GM23338 (cell line): ENCODE data around the gene DTD1.

ENCODE experiments used
- CREB1 ChIP-seq: fragments of 250-450 bp; sonication (Bioruptor Pico); IDR thresholded peaks from 2 replicates; pipeline ENCODE4 v1.5.0; 2020; ENCODE audit warnings: low read depth, mild to moderate bottlenecking, moderate library complexity
- EZH2 ChIP-seq: fragments of 200-600 bp; sonication (generic); IDR thresholded peaks from one replicate; pipeline ENCODE4 v1.8.0; 2017; ENCODE audit warnings: antibody characterized with exemption, mild to moderate bottlenecking, low read depth; ENCODE audit not compliant: unreplicated experiment
- EZH2phosphoT487 ChIP-seq: fragments of 200-600 bp; sonication (generic); IDR thresholded peaks from one replicate; pipeline ENCODE4 v1.8.1; 2018; ENCODE audit warnings: antibody characterized with exemption; ENCODE audit not compliant: unreplicated experiment
- JUNB ChIP-seq: IDR thresholded peaks from one replicate; pipeline ENCODE4 v1.6.1; 2016; ENCODE audit warnings: antibody characterized with exemption; ENCODE audit not compliant: unreplicated experiment
- NANOG ChIP-seq: IDR thresholded peaks from 2 replicates; pipeline ENCODE4 v1.6.1; 2016; ENCODE audit warnings: antibody characterized with exemption, borderline replicate concordance
- POLR2AphosphoS5 ChIP-seq: IDR thresholded peaks from 2 replicates; pipeline ENCODE4 v1.6.1; 2016; ENCODE audit warnings: antibody characterized with exemption, low read depth
- STAT1 ChIP-seq: IDR thresholded peaks from one replicate; pipeline ENCODE4 v1.6.1; 2016; ENCODE audit warnings: antibody characterized with exemption; ENCODE audit not compliant: unreplicated experiment
- ZNF114 ChIP-seq: fragments of 250-450 bp; sonication (Bioruptor Pico); IDR thresholded peaks from 2 replicates; pipeline ENCODE4 v1.5.0; 2020; ENCODE audit warnings: mild to moderate bottlenecking, moderate library complexity
- ZNF331 ChIP-seq: fragments of 250-450 bp; sonication (Bioruptor Pico); IDR thresholded peaks from 2 replicates; pipeline ENCODE4 v1.5.0; 2020; ENCODE audit warnings: low read depth, mild to moderate bottlenecking, moderate library complexity
- TF ChIP-seq, protein P1 (sequence below), 2 experiments: fragments of 200-600 bp in 1 of 2; sonication (generic) in 1 of 2; conservative IDR thresholded peaks; 2 replicates each; pipeline versions ENCODE4 v1.5.1 to v1.6.1; 2016 to 2017; ENCODE audit warnings: antibody characterized with exemption in 2 of 2, low read depth in 2 of 2, mild to moderate bottlenecking in 2 of 2, moderate library complexity in 1 of 2
- TF ChIP-seq, protein P2 (sequence below): IDR thresholded peaks from one replicate; pipeline ENCODE4 v1.6.1; 2018; ENCODE audit warnings: antibody characterized with exemption; ENCODE audit not compliant: unreplicated experiment
- TF ChIP-seq, protein P3 (sequence below): IDR thresholded peaks from 2 replicates; pipeline ENCODE4 v1.6.1; 2016; ENCODE audit warnings: antibody characterized with exemption

DNA sequence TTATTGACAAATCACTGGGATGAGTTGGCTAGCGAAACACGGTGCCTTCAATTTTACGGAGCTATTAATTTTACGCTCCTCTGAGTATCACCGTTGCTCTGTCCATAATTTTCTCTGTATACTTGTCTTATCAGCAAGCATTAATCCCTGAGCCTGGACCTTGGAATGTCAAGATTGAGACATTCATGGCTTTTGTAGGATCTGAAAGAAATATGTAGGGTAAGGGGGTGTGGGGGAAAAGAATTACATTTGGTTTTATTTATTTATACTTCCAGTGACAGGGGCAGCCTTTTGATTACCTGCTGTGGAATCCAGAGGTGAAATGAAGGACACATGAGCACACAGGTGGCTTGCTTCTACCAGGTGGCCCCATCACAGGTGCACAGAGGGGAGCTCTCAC, 46.6 kb downstream of the DTD1 start:
- TF ChIP-seq CREB1 (CRISPR knock-in tag) (no peak), EZH2 (no peak), POLR2AphosphoS5 (no peak), EZH2phosphoT487 (no peak), JUNB (no peak), ZNF331 (CRISPR knock-in tag) (no peak), NANOG (no peak), STAT1 (no peak), ZNF114 (CRISPR knock-in tag) (no peak)
- TF ChIP-seq, protein P1, sequence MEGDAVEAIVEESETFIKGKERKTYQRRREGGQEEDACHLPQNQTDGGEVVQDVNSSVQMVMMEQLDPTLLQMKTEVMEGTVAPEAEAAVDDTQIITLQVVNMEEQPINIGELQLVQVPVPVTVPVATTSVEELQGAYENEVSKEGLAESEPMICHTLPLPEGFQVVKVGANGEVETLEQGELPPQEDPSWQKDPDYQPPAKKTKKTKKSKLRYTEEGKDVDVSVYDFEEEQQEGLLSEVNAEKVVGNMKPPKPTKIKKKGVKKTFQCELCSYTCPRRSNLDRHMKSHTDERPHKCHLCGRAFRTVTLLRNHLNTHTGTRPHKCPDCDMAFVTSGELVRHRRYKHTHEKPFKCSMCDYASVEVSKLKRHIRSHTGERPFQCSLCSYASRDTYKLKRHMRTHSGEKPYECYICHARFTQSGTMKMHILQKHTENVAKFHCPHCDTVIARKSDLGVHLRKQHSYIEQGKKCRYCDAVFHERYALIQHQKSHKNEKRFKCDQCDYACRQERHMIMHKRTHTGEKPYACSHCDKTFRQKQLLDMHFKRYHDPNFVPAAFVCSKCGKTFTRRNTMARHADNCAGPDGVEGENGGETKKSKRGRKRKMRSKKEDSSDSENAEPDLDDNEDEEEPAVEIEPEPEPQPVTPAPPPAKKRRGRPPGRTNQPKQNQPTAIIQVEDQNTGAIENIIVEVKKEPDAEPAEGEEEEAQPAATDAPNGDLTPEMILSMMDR (conservative IDR thresholded peaks at IDR 0.05; ENCODE audit: low read depth in 2 of 2), result no peak
- TF ChIP-seq, protein P2, sequence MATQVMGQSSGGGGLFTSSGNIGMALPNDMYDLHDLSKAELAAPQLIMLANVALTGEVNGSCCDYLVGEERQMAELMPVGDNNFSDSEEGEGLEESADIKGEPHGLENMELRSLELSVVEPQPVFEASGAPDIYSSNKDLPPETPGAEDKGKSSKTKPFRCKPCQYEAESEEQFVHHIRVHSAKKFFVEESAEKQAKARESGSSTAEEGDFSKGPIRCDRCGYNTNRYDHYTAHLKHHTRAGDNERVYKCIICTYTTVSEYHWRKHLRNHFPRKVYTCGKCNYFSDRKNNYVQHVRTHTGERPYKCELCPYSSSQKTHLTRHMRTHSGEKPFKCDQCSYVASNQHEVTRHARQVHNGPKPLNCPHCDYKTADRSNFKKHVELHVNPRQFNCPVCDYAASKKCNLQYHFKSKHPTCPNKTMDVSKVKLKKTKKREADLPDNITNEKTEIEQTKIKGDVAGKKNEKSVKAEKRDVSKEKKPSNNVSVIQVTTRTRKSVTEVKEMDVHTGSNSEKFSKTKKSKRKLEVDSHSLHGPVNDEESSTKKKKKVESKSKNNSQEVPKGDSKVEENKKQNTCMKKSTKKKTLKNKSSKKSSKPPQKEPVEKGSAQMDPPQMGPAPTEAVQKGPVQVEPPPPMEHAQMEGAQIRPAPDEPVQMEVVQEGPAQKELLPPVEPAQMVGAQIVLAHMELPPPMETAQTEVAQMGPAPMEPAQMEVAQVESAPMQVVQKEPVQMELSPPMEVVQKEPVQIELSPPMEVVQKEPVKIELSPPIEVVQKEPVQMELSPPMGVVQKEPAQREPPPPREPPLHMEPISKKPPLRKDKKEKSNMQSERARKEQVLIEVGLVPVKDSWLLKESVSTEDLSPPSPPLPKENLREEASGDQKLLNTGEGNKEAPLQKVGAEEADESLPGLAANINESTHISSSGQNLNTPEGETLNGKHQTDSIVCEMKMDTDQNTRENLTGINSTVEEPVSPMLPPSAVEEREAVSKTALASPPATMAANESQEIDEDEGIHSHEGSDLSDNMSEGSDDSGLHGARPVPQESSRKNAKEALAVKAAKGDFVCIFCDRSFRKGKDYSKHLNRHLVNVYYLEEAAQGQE, result no peak
- TF ChIP-seq, protein P3, sequence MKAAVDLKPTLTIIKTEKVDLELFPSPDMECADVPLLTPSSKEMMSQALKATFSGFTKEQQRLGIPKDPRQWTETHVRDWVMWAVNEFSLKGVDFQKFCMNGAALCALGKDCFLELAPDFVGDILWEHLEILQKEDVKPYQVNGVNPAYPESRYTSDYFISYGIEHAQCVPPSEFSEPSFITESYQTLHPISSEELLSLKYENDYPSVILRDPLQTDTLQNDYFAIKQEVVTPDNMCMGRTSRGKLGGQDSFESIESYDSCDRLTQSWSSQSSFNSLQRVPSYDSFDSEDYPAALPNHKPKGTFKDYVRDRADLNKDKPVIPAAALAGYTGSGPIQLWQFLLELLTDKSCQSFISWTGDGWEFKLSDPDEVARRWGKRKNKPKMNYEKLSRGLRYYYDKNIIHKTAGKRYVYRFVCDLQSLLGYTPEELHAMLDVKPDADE, result no peak
